ENCODE data around the gene ANKRD52.
"Not testable (repeated sequence)": the region's sequence is repeated elsewhere in the genome, so short reads cannot be mapped to it uniquely, and the experiment has no call there.

The ANKRD52 gene

GRCh38 chr12:56278905-56279304, 20.7 kb upstream of the ANKRD52 start:
- DNase-seq (ENCODE audit: extremely low spot score, insufficient read length, low read depth), result no peak
- FAIRE-seq, result no peak

- no peak for FAIRE-seq
- no peak for DNase-seq (ENCODE audit: extremely low spot score, insufficient read length, low read depth)
Observed at GRCh38 chr12:56274299-56274698, 16.1 kb upstream of the ANKRD52 start.

GRCh38 chr12:56272468-56272867, 14.3 kb upstream of the ANKRD52 start:
- FAIRE-seq; DNase-seq (ENCODE audit: extremely low spot score, insufficient read length, low read depth): not testable (repeated sequence)

GRCh38 chr12:56271031-56271430, 12.8 kb upstream of the ANKRD52 start:
- DNase-seq (ENCODE audit: extremely low spot score, insufficient read length, low read depth) (no peak), FAIRE-seq (no peak)

GRCh38 chr12:56267443-56268071, 9.4 kb upstream of the ANKRD52 start:
- DNase-seq (ENCODE audit: extremely low spot score, insufficient read length, low read depth) (no peak), FAIRE-seq (no peak)

GRCh38 chr12:56266693-56267442, 8.7 kb upstream of the ANKRD52 start, which contains the start of gene COQ10A:
Gene COQ10A, plus strand, starts transcription at chr12:56266942. Its CDS starts 177 bp downstream, at chr12:56267119.
- FAIRE-seq (peak; percentile 86), DNase-seq (ENCODE audit: extremely low spot score, insufficient read length, low read depth) (peak; percentile 91)

GRCh38 chr12:56266068-56266692, 8.0 kb upstream of the ANKRD52 start:
- not testable (repeated sequence) for FAIRE-seq; DNase-seq (ENCODE audit: extremely low spot score, insufficient read length, low read depth)

- not testable (repeated sequence) for FAIRE-seq
Observed at GRCh38 chr12:56262955-56263354, 4.8 kb upstream of the ANKRD52 start.

GRCh38 chr12:56261503-56262232, 3.5 kb upstream of the ANKRD52 start:
- DNase-seq (ENCODE audit: extremely low spot score, insufficient read length, low read depth), result no peak
- FAIRE-seq, result no peak

More at GRCh38 chr12:56262955-56263354, 4.8 kb upstream of the ANKRD52 start:
- not testable (repeated sequence) for DNase-seq (ENCODE audit: extremely low spot score, insufficient read length, low read depth)

- FAIRE-seq, result no peak
Observed at GRCh38 chr12:56260921-56261320, 2.7 kb upstream of the ANKRD52 start.

GRCh38 chr12:56260380-56260779, 2.2 kb upstream of the ANKRD52 start:
- FAIRE-seq (no peak), DNase-seq (ENCODE audit: extremely low spot score, insufficient read length, low read depth) (no peak)

More at GRCh38 chr12:56260921-56261320, 2.7 kb upstream of the ANKRD52 start:
- no peak for DNase-seq (ENCODE audit: extremely low spot score, insufficient read length, low read depth)

- FAIRE-seq (no peak), DNase-seq (ENCODE audit: extremely low spot score, insufficient read length, low read depth) (no peak)
Observed at GRCh38 chr12:56258820-56259183, 618 bp upstream of the ANKRD52 start.

- FAIRE-seq (no peak), DNase-seq (ENCODE audit: extremely low spot score, insufficient read length, low read depth) (no peak)
Observed at GRCh38 chr12:56257491-56258067, 605 bp downstream of the ANKRD52 start.

GRCh38 chr12:56257071-56257470, 1.1 kb downstream of the ANKRD52 start:
- FAIRE-seq (no peak), DNase-seq (ENCODE audit: extremely low spot score, insufficient read length, low read depth) (no peak)

- DNase-seq (ENCODE audit: extremely low spot score, insufficient read length, low read depth) (no peak), FAIRE-seq (no peak)
Observed at GRCh38 chr12:56256326-56256960, 1.7 kb downstream of the ANKRD52 start.

GRCh38 chr12:56255671-56256070, 2.5 kb downstream of the ANKRD52 start:
- DNase-seq (ENCODE audit: extremely low spot score, insufficient read length, low read depth), result no peak
- FAIRE-seq, result no peak

- DNase-seq (ENCODE audit: extremely low spot score, insufficient read length, low read depth), result no peak
- FAIRE-seq, result no peak
Observed at GRCh38 chr12:56253091-56253490, 5.1 kb downstream of the ANKRD52 start.

- no peak for DNase-seq (ENCODE audit: extremely low spot score, insufficient read length, low read depth)
- no peak for FAIRE-seq
Observed at GRCh38 chr12:56252649-56253048, 5.5 kb downstream of the ANKRD52 start.

GRCh38 chr12:56248711-56249110, 9.5 kb downstream of the ANKRD52 start:
- DNase-seq (ENCODE audit: extremely low spot score, insufficient read length, low read depth), result no peak
- no peak for FAIRE-seq

- FAIRE-seq, result no peak
- no peak for DNase-seq (ENCODE audit: extremely low spot score, insufficient read length, low read depth)
Observed at GRCh38 chr12:56247923-56248322, 10.3 kb downstream of the ANKRD52 start.
